Measurements from ENCODE around the gene C17orf113.

The C17orf113 gene

GRCh38 chr17:42050393-42051012, at the start of gene C17orf113:
TSS of gene C17orf113 (minus strand) at chr17:42050601. CDS start at chr17:42043376, 7,225 bp downstream.
- no peak for DNase-seq

GRCh38 chr17:42098730-42099399, 48.5 kb upstream of the C17orf113 start:
- no peak for DNase-seq

GRCh38 chr17:42097691-42098631, 47.6 kb upstream of the C17orf113 start, which contains the start of gene ZNF385C:
TSS of gene ZNF385C (minus strand) at chr17:42098473. CDS start at chr17:42063056, 35,417 bp downstream.
- no peak for DNase-seq

GRCh38 chr17:42096360-42097111, 46.1 kb upstream of the C17orf113 start:
- DNase-seq: no peak

- DNase-seq: no peak
Measured at GRCh38 chr17:42094375-42095069, 44.1 kb upstream of the C17orf113 start.

- DNase-seq: no peak
Measured at GRCh38 chr17:42092939-42093338, 42.5 kb upstream of the C17orf113 start.

GRCh38 chr17:42090964-42091790, 40.8 kb upstream of the C17orf113 start:
- no peak for DNase-seq

GRCh38 chr17:42088736-42089135, 38.3 kb upstream of the C17orf113 start:
- DNase-seq: no peak

GRCh38 chr17:42087736-42088705, 37.6 kb upstream of the C17orf113 start:
- DNase-seq: no peak

GRCh38 chr17:42087042-42087701, 36.8 kb upstream of the C17orf113 start:
- no peak for DNase-seq

- DNase-seq: no peak
Measured at GRCh38 chr17:42081516-42082129, 31.2 kb upstream of the C17orf113 start.

- DNase-seq: no peak
Measured at GRCh38 chr17:42079541-42079940, 29.1 kb upstream of the C17orf113 start.

- DNase-seq: no peak
Measured at GRCh38 chr17:42078396-42079043, 28.1 kb upstream of the C17orf113 start.

GRCh38 chr17:42077755-42078154, 27.4 kb upstream of the C17orf113 start:
- no peak for DNase-seq

GRCh38 chr17:42076797-42077559, 26.6 kb upstream of the C17orf113 start:
- DNase-seq: no peak

- no peak for DNase-seq
Measured at GRCh38 chr17:42075789-42076188, 25.4 kb upstream of the C17orf113 start.

All from NCI-H1417 treated with DMSO at 0.1 percent for 48 hours (cell line).